GM21723 (cell line): Measurements from ENCODE around the gene CLIC5.

ENCODE experiments used
- ATAC-seq: cut with Tn5 transposase; IDR thresholded peaks from one replicate; pipeline ENCODE4 v1.9.1; 2021; ENCODE audit warnings: mild to moderate bottlenecking, moderate library complexity; ENCODE audit not compliant: unreplicated experiment

Gene CLIC5

DNA sequence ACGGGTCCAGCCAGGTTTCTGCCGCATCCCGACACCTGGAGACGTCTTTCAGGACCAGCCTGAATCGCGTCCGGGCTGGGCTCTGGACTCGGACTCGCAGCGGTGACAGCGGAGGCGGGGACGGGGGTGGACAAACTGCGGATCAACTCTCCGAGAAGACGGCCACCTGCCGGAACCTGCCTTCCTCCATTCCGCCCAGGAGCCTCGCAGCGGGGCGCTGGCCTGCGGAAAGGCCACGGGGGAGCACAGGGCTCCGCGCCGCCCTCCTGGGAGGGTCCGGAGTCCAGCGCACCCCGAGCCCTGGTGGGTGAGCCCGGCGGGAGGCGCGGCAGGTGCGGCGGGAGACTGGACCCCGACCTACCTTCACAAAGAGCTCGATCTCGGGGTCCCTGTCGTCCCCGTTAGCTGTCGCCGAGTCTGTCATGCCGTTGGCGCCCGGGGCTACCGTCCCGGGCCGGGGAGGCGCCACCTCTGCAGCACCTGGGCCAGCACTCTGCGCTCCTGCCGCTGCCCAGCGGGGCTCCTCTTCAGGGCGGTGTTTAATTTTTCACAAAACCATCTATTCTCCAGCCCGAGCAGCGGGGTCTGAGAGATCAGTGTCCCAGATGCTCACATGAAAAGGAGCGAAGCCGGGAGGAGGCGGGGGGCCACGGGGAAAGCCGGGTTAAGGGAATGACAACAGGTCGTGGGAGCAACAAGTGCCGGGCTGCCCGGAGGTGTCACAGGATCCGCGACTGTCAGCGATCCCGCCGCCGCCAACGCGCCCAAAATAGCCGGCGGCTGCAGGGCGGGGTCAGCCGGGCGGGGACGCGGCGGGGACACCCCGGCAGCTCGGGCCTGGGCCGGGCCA lies at the start of gene CLIC5:
CLIC5 (minus strand) TSS at position 742 of the 850 bp plus-strand sequence; CDS start at position 424, 318 bp downstream.
- ATAC-seq: no peak

DNA sequence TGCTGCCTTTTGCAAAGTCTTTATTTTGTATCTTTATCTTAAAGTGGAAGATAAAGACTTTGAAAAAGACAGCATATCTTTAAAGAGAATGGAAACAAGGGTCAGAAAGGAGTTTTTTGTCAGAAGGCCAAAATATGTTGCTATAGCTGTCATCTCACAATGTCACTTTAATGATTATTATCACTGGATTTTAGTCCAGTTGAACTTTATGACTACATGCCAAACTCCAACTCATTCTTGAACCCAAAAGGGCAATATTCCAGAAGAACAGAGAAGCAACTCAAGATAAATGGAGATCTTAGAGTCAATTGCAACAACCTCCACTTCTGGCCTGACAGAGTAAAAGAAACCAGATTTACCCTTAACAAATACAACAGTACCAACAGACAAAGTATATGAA lies 47.3 kb upstream of the CLIC5 start:
- no peak for ATAC-seq

DNA sequence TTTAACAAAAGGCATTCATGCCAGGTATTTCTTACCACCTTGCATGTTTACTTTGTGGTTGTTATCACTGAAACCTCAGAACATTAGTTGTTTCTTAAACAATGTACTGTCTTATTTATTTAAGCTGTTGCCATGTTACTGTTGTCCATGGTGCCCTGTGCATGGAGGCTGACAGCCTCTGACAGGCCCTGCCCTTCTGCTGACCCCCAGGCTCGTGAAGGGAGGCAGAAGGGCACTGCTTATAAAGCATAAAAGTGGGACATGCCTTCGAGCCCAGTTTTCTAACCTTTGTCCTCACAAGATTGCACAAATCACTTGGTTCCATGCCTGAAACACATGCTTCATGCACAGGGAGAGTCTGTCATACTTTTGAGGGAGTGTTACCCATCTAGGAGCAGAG lies 46.7 kb upstream of the CLIC5 start:
- no peak for ATAC-seq

DNA sequence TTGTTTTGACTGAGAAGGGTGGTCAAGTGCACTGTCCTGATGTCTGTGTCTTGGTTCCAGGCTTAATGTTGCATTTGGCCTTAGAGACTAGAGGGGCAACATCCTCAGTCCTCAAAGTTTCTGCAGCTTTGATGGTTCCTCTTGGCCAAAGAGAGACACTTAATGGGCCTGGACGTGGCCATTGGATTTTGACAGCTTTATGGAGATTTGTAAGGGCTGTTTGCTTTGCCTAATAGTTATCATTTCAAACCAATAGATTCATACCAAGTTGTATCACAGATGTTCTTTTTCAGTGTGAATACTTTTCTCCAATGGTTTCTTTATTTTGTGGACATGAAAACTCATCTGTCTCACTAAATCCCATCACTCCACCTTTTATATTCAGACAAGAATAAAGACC lies 45.8 kb upstream of the CLIC5 start:
- ATAC-seq: no peak

DNA sequence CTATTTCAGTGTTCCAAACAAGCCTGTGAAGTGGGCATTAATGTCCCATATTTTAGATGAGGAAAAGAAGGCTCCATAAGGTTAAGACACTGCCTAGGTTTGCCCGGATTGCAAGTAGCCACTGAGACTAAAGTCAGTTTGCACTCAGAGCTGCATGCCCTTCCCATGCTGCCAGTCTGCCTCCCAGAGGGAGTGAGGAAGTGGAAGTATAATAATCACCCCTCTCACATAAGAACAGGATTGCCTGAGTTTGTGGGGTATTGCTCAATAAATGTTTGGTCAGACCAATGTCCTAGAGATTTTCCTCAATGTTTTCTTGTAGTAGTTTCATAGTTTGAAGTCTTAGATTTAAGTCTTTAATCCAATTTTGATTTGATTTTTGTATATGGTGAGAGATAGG lies 43.9 kb upstream of the CLIC5 start:
- no peak for ATAC-seq

DNA sequence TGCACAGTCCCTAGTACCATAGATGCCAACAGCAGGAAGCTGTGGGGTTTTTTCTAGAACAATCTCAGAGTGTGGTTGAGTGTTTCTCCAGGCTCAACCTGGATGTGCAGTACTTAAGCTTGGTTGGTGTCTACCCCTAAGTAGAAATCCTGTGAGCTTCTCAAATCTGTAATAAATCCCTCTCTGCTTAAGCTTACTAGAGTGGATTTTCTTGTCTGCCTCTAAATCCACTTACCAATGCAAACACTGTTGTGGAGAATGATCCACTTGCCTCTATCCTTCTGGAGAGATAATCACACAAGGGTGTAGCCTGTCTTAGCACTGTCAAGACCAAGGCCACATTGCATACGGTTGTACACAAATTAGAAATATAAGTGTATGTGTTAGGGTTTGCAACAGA lies 43.3 kb upstream of the CLIC5 start:
- ATAC-seq: no peak

DNA sequence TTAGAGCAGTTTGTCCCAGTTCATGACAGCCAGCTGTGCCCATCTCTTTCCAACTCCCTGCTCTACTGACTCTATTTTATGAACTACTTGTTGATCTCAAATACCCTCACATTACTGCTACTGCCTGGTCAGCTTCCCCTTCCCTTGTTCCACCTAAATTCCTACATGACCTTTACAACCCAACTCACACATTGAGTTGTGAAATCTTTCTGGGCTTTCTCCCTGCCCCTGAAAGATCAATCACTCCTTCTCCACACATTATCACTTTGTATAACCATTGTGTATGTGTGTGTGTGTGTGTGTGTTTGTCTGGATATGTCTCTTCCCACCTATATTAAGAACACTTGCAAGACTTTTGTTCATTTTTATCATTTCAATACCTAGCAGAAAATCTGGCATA lies 42.1 kb upstream of the CLIC5 start:
- no peak for ATAC-seq

DNA sequence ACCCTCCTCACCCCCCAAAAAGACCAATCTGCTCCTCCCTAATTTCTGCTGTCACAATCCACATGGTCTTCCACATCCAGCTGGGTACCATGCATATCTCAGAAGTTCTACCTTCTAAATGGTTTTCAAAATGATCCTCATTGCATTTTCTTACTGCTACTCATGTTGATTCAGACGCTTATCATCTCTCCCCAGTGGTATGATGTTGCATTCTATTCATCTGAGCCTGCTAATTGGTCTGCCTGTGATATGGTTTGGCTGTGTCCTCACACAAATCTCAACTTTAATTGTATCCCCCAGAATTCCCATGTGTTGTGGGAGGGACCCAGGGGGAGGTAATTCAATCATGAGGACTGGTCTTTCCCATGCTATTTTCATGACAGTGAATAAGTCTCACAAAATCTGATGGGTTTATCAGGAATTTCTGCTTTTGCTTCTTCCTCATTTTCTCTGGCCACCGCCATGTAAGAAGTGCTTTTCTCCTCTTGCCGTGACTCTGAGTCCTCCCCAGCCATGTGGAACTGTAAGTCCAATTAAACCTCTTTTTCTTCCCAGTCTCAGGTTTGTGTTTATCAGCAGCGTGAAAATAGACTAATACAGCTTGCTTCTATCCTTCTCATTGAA lies 41.4 kb upstream of the CLIC5 start:
- no peak for ATAC-seq

DNA sequence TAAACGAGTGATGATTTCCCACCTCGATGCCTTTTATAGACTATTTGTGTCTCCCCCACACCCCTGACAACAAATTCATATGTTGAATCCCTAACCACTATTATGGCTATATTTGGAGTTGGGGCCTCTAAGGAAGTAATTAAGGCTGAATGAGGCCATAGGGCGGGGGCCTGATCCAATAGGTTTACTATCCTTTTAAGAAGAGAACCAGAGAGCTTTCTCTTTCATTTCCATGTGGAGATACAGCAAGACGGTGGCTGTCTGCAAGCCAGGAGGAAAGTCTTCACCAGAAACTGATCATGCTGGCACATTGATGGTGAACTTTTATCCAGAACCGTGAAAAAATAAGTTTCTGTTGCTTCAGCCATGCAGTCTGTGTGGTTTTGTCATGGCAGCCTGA lies 38.9 kb upstream of the CLIC5 start:
- ATAC-seq: no peak

DNA sequence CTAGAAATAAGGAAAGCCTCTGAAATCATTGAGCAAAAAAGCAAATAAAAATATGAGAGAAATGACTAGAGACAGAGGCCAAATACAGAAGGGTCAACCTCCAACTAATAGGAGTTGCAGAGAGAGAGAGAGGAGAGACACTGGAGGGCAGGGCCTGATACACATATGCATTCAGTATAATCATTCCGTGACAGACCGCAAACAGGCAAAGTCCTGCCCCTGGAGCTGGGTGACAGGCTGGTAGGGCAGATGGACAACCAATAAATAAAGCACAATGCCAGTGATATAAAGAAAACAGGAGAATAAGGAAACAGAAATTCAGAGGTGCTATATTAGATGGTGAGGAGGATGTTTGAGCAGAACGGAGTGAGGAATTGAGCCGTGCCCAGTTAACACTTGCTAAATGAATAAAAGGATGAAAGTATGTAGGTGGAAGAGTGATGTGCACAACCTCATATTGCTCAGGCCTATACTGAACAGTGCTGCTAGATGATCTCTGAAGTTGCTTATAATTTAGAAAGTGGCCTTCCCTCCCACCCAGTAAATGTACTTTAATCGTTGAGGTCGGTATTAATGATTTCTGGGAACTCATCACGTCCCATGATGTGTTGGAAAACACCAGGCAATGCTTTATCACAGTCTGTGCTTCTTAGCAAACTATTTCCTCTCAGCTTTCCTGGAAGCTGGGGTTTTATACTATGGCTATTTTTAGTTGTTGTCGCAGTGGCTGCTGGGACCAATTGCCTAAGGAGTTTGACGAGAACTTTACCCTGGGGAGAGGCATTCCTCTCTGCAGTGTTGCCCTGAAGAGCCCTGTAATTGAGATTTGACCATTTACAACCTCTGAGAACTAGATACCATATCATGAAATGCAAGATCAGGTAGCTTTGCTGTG lies 37.6 kb upstream of the CLIC5 start:
- ATAC-seq: no peak

DNA sequence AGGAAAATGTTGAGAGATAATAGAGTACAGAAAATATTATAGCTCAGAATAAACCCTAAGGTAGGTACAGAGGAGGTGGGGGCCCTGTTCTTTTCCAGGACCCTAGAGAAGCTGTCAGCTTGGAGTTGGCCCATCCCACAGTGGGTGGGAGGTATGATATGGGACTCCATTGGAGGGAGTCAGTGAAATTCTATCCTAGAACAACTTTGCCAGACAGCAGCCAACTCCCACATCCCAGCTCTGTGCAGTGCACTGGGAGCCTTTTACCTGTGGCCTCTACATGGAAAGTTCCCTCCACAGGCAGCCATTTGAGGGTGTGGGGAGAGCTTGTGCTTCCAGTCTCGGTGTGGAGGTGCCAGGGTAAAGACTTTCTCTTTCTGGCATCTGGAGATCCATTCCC lies 36.8 kb upstream of the CLIC5 start:
- ATAC-seq: no peak

DNA sequence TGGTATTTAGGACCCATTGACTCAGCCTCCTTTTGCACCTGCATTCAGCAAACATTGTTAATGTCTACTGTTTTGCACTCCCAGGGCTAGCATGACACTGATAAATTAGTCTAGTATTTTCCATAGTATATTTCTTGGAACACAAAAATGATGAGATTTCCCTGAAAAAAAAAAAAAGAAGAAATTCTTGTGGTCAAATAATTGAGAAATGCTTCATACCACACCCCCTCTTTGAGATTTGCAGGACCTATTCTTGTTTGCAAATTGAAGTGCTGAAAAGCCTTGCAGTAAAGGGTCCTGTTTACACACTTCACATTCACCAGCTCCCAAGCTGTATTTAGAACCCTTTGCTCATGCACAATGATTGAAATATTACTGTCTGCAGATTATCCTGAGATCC lies 36.3 kb upstream of the CLIC5 start:
- no peak for ATAC-seq

DNA sequence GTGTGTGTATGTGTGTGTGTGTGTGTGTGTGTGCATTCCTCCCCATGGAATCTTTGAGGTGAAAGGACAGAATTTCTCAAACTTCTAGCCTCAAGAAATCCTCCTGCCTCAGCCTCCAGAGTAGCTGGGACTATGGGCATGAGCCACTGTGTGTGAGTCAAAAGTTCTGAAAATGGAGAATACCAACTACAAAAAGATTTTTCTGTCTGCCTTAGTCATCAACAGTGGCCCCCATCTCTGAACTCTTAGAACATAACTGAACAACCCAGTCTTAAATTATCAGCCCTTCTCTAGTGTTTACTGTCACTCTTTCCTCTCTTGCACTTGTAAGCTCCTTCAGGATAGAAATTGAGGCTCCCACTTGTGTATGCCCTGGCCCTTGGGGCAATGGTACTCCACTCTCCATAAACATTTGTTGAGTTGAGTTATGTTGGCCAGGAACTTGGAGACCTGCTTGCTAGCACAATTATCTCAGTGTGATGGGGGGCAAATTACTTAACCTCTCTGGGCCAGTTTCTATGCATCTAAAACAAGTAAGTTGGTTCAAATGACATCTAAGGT lies 35.3 kb upstream of the CLIC5 start:
- no peak for ATAC-seq

DNA sequence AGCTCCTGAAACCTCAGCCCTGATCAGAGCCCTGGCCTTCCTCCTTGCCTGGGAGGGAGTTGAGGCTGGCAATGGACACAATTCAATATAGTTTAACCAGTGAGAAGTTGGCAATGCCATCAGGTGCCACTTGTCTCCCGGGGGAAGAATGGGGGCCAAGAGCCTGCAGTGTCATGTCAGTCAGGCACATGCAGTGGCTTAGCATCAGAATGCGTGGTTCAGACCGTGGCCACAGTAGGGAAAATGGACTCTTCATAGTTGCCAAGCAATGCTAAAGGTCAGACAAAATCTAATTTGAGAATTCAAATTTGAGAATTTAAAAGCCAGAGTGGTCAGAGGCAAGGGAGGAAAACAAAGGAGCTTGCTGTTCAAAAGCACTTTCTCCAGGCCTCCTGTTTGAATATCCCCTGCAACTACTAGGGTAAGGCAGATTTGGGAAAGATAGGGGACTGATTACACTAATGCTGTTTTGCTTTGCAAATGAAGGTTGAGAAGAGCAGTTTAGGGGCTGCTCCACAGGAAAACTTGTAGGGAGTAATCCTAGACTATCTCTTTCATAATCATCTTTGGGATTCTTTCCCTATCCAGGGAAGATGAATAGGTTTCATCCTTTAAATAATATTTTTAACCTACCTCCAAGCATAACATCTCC lies 33.1 kb upstream of the CLIC5 start:
- ATAC-seq: no peak

DNA sequence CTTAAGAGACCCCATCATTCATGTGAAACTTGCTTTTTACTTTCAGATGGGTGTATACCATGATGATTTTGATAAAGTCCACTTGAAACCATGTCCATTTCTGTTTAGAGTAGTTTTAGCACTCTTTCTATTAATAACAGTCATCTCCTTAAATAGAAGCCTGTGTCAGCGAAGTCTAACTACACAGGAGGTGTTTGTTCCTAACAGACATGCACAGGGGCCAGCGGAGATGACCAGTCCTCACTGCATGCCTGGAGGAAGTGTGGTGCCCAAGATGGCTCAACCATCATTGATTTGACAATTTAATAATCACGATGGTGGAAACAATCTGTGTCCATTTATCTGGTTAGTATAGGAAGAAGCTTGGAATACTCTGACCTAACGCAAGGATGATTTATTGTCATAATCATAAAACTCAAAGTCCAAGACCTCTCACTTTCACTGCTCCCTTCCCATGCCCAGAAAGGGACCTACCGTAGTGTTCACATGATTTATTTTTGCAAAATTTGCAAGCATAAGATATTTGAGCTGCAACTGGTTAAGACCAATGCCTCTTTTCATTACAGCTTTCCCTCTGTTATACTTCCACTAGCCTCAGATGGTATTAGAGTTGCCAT lies 31.0 kb upstream of the CLIC5 start:
- no peak for ATAC-seq

DNA sequence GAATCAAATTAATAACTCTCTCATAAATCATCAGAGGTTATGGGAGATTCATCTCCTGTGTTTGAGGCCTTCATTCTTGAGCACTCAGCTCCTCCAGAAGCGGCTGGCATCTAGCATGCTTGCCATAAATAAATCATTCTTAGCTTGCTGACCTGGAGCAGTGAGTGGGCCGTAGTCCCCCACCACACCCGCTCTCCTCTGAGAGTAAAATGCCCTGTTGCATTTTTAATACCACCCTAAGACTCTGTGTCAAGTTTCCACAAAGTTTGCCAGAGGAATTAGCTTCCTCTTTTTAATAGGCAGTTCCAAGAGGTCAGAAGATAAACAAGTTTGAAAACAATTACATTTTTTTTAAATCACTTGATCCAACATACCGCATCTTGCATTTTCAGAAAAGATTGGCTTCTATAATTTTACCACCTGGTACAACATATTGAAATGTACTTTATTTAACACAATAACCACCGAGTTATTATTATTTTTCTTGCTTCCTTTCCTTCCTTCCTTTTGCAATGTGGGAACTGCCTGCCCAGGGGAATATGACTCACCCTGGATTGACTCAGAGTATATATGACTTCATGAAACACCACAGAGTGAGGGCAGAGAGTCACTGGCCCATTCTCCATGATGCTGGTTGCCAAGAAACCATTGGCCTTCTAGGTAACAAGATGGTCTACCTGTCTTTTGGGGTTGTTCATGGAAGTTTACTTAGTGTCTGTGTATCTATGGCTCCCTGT lies 29.4 kb upstream of the CLIC5 start:
- ATAC-seq: no peak

DNA sequence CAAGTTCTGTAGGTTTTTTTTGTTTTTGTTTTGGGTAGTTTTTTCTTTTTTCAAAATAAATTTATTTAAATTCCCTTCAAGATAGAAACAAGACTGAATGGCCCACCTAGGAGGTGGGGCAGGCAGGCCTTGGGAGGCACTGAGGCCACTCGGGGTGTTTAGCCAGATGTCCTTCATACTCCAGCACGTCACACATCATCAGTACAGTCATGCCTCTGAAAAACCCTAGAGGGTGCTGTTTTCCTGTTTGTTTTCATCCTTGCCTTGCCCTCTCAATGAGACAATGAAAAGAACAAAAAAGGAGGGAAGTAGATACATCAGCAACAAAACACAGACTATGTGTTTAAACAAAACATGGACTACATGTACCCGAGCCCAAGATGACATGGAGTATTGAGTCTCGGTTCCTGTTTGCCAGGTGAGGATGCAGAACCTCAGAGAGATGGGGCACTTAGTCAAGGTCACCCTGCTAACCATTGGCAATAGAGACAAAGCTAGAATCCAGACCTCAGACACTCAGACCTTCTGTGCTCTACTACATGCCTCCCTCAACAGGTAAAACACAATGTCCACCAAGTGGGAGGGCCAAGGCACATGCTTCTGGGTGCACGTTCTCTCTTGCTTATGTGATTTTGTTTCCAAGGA lies 26.8 kb upstream of the CLIC5 start:
- ATAC-seq: peak; percentile 93

DNA sequence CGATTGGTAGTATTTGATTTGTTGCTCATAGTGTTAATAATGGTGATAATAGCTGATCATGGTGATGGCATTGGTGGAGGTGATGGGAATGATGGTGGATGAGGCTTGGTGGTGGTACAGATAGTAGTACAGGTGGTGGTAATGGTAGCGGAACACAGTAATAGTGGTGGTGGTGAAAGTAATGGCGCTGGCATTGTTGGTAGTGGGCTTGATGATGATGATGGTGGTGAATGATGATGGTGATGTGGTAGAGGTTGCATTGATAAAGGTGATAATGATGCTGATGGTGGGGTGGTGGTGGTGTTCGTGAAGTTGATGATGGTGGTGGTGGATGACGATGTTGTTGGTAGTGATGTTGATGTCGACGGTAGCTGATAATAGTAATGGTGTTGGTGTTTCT lies 24.6 kb upstream of the CLIC5 start:
- no peak for ATAC-seq

DNA sequence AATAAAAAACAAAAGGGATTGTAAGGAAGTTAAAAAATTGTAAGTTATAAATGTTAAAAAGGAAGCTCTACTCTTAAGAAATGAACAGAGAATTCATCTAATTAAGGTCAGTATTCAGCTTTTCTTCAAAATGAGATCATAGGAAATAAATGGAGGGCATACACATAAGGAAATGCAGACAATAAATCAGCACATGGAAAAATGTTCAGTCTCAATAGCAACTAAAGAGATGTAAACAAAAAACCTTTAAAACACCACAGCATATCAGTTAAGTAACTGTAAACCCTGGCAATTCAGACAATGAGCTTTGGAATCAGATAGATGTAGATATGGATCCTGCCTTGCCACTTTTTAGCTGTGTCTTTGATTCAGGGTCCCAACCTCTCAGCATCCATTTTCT lies 24.0 kb upstream of the CLIC5 start:
- ATAC-seq: no peak
